Measurements from ENCODE around the gene TPRN. TPM values are rescaled to one million over a fixed set of nuclear protein-coding genes. Genes with fewer than 3 reads are reported as not detected.

TPRN gene
- total RNA-seq, 2 experiments from 2014 or later: 8.9 TPM

- no peaks in the 10 kb centered on the region for H3K9me3 Mint-ChIP-seq
- H3K27me3 Mint-ChIP-seq: no peaks in the 10 kb centered on the region
- no peak overlapping the region for H3K27ac Mint-ChIP-seq
- H3K4me1 Mint-ChIP-seq: peaks cover 9% of the 10 kb centered on the region
- ChIA-PET CTCF (no interaction called here), POLR2A (no interaction called here)
- DNase-seq: no peak
- H3K4me3 Mint-ChIP-seq: no peak overlapping the region
- no peaks in the 10 kb centered on the region for H3K36me3 Mint-ChIP-seq (ENCODE audit: low read depth)
These were observed 33.6 kb upstream of the TPRN start for GRCh38 chr9:137234055-137234697.

- H3K4me1 Mint-ChIP-seq: peaks cover 2% of the 10 kb centered on the region
- H3K36me3 Mint-ChIP-seq (ENCODE audit: low read depth): no peaks in the 10 kb centered on the region
- H3K4me3 Mint-ChIP-seq: no peak overlapping the region
- H3K27ac Mint-ChIP-seq: no peak overlapping the region
- CTCF ChIA-PET: no interaction called here
- no peak for DNase-seq
- POLR2A ChIA-PET: no interaction called here
- H3K9me3 Mint-ChIP-seq: no peaks in the 10 kb centered on the region
- H3K27me3 Mint-ChIP-seq: no peaks in the 10 kb centered on the region
These were observed 32.8 kb upstream of the TPRN start for GRCh38 chr9:137233143-137233980.

- CTCF ChIA-PET: interaction anchor here (1.0 kb wide), 1 partner anchor 109 kb away, joined by 3 read pairs; no protein-coding TSS in a partner anchor
- H3K27me3 Mint-ChIP-seq: peaks cover 2% of the 10 kb centered on the region
- no peaks in the 10 kb centered on the region for H3K9me3 Mint-ChIP-seq
- no peak overlapping the region for H3K4me3 Mint-ChIP-seq
- H3K27ac Mint-ChIP-seq: no peak overlapping the region
- no peak for DNase-seq
- no peaks in the 10 kb centered on the region for H3K36me3 Mint-ChIP-seq (ENCODE audit: low read depth)
- peaks cover 2% of the 10 kb centered on the region for H3K4me1 Mint-ChIP-seq
- POLR2A ChIA-PET: no interaction called here
These were observed 32.0 kb upstream of the TPRN start for GRCh38 chr9:137232510-137232909.

- Mint-ChIP-seq H3K27ac (no peak overlapping the region), H3K27me3 (peaks cover 2% of the 10 kb centered on the region), H3K4me1 (peaks cover 3% of the 10 kb centered on the region), H3K9me3 (no peaks in the 10 kb centered on the region), H3K36me3 (ENCODE audit: low read depth) (no peaks in the 10 kb centered on the region), H3K4me3 (no peak overlapping the region)
- DNase-seq: no peak
- ChIA-PET POLR2A (no interaction called here), CTCF (interaction anchor here (1.0 kb wide), 1 partner anchor 109 kb away, joined by 3 read pairs; no protein-coding TSS in a partner anchor)
These were observed 31.6 kb upstream of the TPRN start for GRCh38 chr9:137232101-137232500.

GRCh38 chr9:137231372-137232039 is 31.0 kb upstream of the TPRN start:
- CTCF ChIA-PET: interaction anchor here (1.0 kb wide), 1 partner anchor 108 kb away, joined by 3 read pairs; no protein-coding TSS in a partner anchor
- Mint-ChIP-seq H3K4me3 (no peak overlapping the region), H3K4me1 (peaks cover 3% of the 10 kb centered on the region), H3K9me3 (no peaks in the 10 kb centered on the region), H3K36me3 (ENCODE audit: low read depth) (no peaks in the 10 kb centered on the region), H3K27me3 (peaks cover 2% of the 10 kb centered on the region), H3K27ac (no peak overlapping the region)
- DNase-seq: no peak
- POLR2A ChIA-PET: no interaction called here

- CTCF ChIA-PET: interaction anchor here (0.6 to 1.3 kb wide), 3 partner anchors 144 to 184 kb away, joined by 3 read pairs; partner anchors contain the start of genes MAN1B1 and NPDC1
- no peak for DNase-seq
- POLR2A ChIA-PET: no interaction called here
- H3K27ac Mint-ChIP-seq: no peak within 1 kb of the TSS
- no peaks in the 10 kb centered on the region for H3K36me3 Mint-ChIP-seq (ENCODE audit: low read depth)
- H3K4me1 Mint-ChIP-seq: peaks cover 3% of the 10 kb centered on the region
- no peak within 1 kb of the TSS for H3K4me3 Mint-ChIP-seq
- peaks cover 2% of the 10 kb centered on the region for H3K27me3 Mint-ChIP-seq
- H3K9me3 Mint-ChIP-seq: no peaks in the 10 kb centered on the region
These were observed 30.3 kb upstream of the TPRN start, which contains the start of gene SLC34A3 for GRCh38 chr9:137230705-137231371. Gene SLC34A3, plus strand, starts transcription at chr9:137230901. Its CDS starts 802 bp downstream, at chr9:137231703.

GRCh38 chr9:137229903-137230704 is 29.6 kb upstream of the TPRN start:
- H3K4me1 Mint-ChIP-seq: peaks cover 7% of the 10 kb centered on the region
- ChIA-PET CTCF (interaction anchor here (0.6 to 1.6 kb wide), 5 partner anchors 38 to 184 kb away, joined by 3 read pairs; partner anchors contain the start of genes MAN1B1 and NPDC1), POLR2A (no interaction called here)
- no peak overlapping the region for H3K4me3 Mint-ChIP-seq
- peaks cover 2% of the 10 kb centered on the region for H3K27me3 Mint-ChIP-seq
- H3K9me3 Mint-ChIP-seq: no peaks in the 10 kb centered on the region
- DNase-seq: no peak
- H3K36me3 Mint-ChIP-seq (ENCODE audit: low read depth): no peaks in the 10 kb centered on the region
- no peak overlapping the region for H3K27ac Mint-ChIP-seq

GRCh38 chr9:137228968-137229896 is 28.7 kb upstream of the TPRN start:
- Mint-ChIP-seq H3K4me1 (peaks cover 11% of the 10 kb centered on the region), H3K9me3 (no peaks in the 10 kb centered on the region), H3K4me3 (no peak overlapping the region), H3K36me3 (ENCODE audit: low read depth) (no peaks in the 10 kb centered on the region), H3K27ac (no peak overlapping the region), H3K27me3 (peaks cover 2% of the 10 kb centered on the region)
- POLR2A ChIA-PET: no interaction called here
- no peak for DNase-seq
- CTCF ChIA-PET: interaction anchor here (1.0 to 1.6 kb wide), 4 partner anchors 38 to 183 kb away, joined by 3 read pairs; partner anchors contain the start of genes MAN1B1 and NPDC1

GRCh38 chr9:137228506-137228967 is 28.0 kb upstream of the TPRN start:
- DNase-seq: no peak
- ChIA-PET POLR2A (no interaction called here), CTCF (interaction anchor here (1.0 to 2.4 kb wide), 3 partner anchors 113 to 158 kb away, joined by 3 to 7 read pairs (median 6); no protein-coding TSS in a partner anchor)
- Mint-ChIP-seq H3K4me3 (no peak overlapping the region), H3K36me3 (ENCODE audit: low read depth) (no peaks in the 10 kb centered on the region), H3K4me1 (peaks cover 14% of the 10 kb centered on the region), H3K9me3 (no peaks in the 10 kb centered on the region), H3K27ac (no peak overlapping the region), H3K27me3 (peaks cover 2% of the 10 kb centered on the region)

GRCh38 chr9:137227853-137228505 is 27.4 kb upstream of the TPRN start:
- H3K27ac Mint-ChIP-seq: no peak overlapping the region
- no peak for DNase-seq
- POLR2A ChIA-PET: no interaction called here
- no peaks in the 10 kb centered on the region for H3K36me3 Mint-ChIP-seq (ENCODE audit: low read depth)
- peaks cover 16% of the 10 kb centered on the region for H3K4me1 Mint-ChIP-seq
- H3K9me3 Mint-ChIP-seq: no peaks in the 10 kb centered on the region
- no peak overlapping the region for H3K4me3 Mint-ChIP-seq
- CTCF ChIA-PET: interaction anchor here (0.7 to 6.0 kb wide), 12 partner anchors 10 to 209 kb away, joined by 3 to 65 read pairs (median 4); partner anchors contain the start of gene TUBB4B
- peaks cover 2% of the 10 kb centered on the region for H3K27me3 Mint-ChIP-seq
